ENCODE measurements around the gene FAIM. TPM values are rescaled to one million over a fixed set of nuclear protein-coding genes. Genes with fewer than 3 reads are reported as not detected.
"Not testable (repeated sequence)": the region's sequence is repeated elsewhere in the genome, so short reads cannot be mapped to it uniquely, and the experiment has no call there.

The FAIM gene
- total RNA-seq, 1 donor from 2014 or later = 13.3 TPM

GRCh38 chr3:138569090-138569489 lies 39.5 kb upstream of the FAIM start:
- Histone ChIP-seq H3K4me3 (no peak overlapping the region), H3K4me1 (no peaks in the 10 kb centered on the region), H3K27ac (no peak overlapping the region), H3K36me3 (peaks cover 0 to 12% of the 10 kb centered on the region in 2 donors), H3K9me3 (no peaks in the 10 kb centered on the region), H3K27me3 (no peaks in the 10 kb centered on the region)
- no peak for TF ChIP-seq POLR2AphosphoS5 (IDR thresholded peaks at IDR 0.05; ENCODE audit: insufficient read depth in 1 of 2, low read depth in 1 of 2)
- TF ChIP-seq, protein P1, sequence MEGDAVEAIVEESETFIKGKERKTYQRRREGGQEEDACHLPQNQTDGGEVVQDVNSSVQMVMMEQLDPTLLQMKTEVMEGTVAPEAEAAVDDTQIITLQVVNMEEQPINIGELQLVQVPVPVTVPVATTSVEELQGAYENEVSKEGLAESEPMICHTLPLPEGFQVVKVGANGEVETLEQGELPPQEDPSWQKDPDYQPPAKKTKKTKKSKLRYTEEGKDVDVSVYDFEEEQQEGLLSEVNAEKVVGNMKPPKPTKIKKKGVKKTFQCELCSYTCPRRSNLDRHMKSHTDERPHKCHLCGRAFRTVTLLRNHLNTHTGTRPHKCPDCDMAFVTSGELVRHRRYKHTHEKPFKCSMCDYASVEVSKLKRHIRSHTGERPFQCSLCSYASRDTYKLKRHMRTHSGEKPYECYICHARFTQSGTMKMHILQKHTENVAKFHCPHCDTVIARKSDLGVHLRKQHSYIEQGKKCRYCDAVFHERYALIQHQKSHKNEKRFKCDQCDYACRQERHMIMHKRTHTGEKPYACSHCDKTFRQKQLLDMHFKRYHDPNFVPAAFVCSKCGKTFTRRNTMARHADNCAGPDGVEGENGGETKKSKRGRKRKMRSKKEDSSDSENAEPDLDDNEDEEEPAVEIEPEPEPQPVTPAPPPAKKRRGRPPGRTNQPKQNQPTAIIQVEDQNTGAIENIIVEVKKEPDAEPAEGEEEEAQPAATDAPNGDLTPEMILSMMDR (IDR thresholded peaks at IDR 0.05) = no peak
- no peak for TF ChIP-seq POLR2A (IDR thresholded peaks at IDR 0.05)
- intact Hi-C loops (cut with DNase I) = no loop called here
- DNase-seq (ENCODE audit: extremely low spot score in 2 of 2) = no peak

- H3K27me3 ChIP-seq; intact Hi-C loops (cut with DNase I); H3K27ac ChIP-seq; H3K4me3 ChIP-seq; DNase-seq (ENCODE audit: extremely low spot score in 2 of 2); H3K9me3 ChIP-seq; H3K4me1 ChIP-seq: not testable (repeated sequence)
- peaks cover 0 to 13% of the 10 kb centered on the region in 2 donors for H3K36me3 ChIP-seq
Measured at GRCh38 chr3:138569624-138570023, 38.9 kb upstream of the FAIM start.

DNA sequence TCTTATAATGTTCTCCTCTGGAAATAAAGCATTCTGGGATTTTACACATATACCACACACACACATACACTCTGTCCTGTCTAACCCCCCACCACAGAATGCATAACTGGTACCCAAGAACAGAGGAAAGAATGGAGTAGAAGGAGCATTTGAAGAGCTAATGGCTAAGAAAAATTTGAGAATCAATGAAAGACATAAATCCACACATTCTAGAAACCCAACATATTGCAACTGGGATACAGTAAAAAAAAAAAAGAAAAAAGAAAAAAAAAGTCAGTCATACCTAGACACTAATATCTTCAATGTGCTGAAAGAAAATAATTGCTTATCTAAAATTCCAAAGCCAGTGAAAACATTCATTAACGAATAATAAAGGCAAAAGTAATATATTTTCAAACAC lies 35.4 kb upstream of the FAIM start:
- intact Hi-C loops (cut with DNase I) = no loop called here

GRCh38 chr3:138578141-138578540 lies 30.4 kb upstream of the FAIM start:
- intact Hi-C loops (cut with DNase I) = no loop called here
- Histone ChIP-seq H3K27ac (no peak overlapping the region), H3K4me3 (no peak overlapping the region), H3K36me3 (peaks cover 0 to 7% of the 10 kb centered on the region in 2 donors), H3K27me3 (no peaks in the 10 kb centered on the region), H3K4me1 (no peaks in the 10 kb centered on the region), H3K9me3 (no peaks in the 10 kb centered on the region)
- no peak for DNase-seq (ENCODE audit: extremely low spot score in 2 of 2)
- TF ChIP-seq POLR2A (IDR thresholded peaks at IDR 0.05) = no peak
- TF ChIP-seq, protein P1 (IDR thresholded peaks at IDR 0.05) = no peak
- TF ChIP-seq POLR2AphosphoS5 (IDR thresholded peaks at IDR 0.05; ENCODE audit: insufficient read depth in 1 of 2, low read depth in 1 of 2) = no peak

More for the DNA sequence above, 35.4 kb upstream of the FAIM start:
- TF ChIP-seq POLR2AphosphoS5 (IDR thresholded peaks at IDR 0.05; ENCODE audit: insufficient read depth in 1 of 2, low read depth in 1 of 2) (no peak), POLR2A (IDR thresholded peaks at IDR 0.05) (no peak)
- TF ChIP-seq, protein P1 (IDR thresholded peaks at IDR 0.05) = no peak
- no peak for DNase-seq (ENCODE audit: extremely low spot score in 2 of 2)
- Histone ChIP-seq H3K4me3 (no peak overlapping the region), H3K27me3 (no peaks in the 10 kb centered on the region), H3K4me1 (no peaks in the 10 kb centered on the region), H3K27ac (no peak overlapping the region), H3K36me3 (peaks cover 0 to 13% of the 10 kb centered on the region in 2 donors), H3K9me3 (no peaks in the 10 kb centered on the region)

- H3K27ac ChIP-seq = no peak overlapping the region
- H3K4me1 ChIP-seq = no peaks in the 10 kb centered on the region
- TF ChIP-seq, protein P1 (IDR thresholded peaks at IDR 0.05) = no peak
- TF ChIP-seq POLR2AphosphoS5 (IDR thresholded peaks at IDR 0.05; ENCODE audit: insufficient read depth in 1 of 2, low read depth in 1 of 2) (no peak), POLR2A (IDR thresholded peaks at IDR 0.05) (no peak)
- H3K9me3 ChIP-seq = no peaks in the 10 kb centered on the region
- no peaks in the 10 kb centered on the region for H3K27me3 ChIP-seq
- H3K4me3 ChIP-seq = no peak overlapping the region
- intact Hi-C loops (cut with DNase I) = no loop called here
- no peak for DNase-seq (ENCODE audit: extremely low spot score in 2 of 2)
- H3K36me3 ChIP-seq = peaks cover 0 to 2% of the 10 kb centered on the region in 2 donors
Measured at GRCh38 chr3:138578961-138579574, 29.5 kb upstream of the FAIM start.
